H1 (cell line): ENCODE measurements around the gene NKAPD1. TPM values are rescaled to one million over a fixed set of nuclear protein-coding genes. Genes with fewer than 3 reads are reported as not detected.

Experiments
- CTCF ChIA-PET: fragments of 300-600 bp; sonication (Branson Sonifier 250); formaldehyde crosslinking; loops from one replicate; lab custom pipeline; 2021; ENCODE audit not compliant: partially characterized antibody; lab: Charles Lee
- POLR2A ChIA-PET: fragments of 300-600 bp; sonication (Branson Sonifier 250); formaldehyde crosslinking; loops from one replicate; lab custom pipeline; 2021; ENCODE audit warnings: inconsistent platforms; ENCODE audit not compliant: partially characterized antibody; lab: Charles Lee
- DNase-seq, 2 experiments: peaks; one replicate each; pipeline versions ENCODE4 v3.0.0 to v3.0.0-alpha.2; 2010 to 2022; ENCODE audit warnings: low spot score in 2 of 2, low read depth in 1 of 2, mixed read lengths in 1 of 2
- FAIRE-seq: peaks from 2 replicates; lab custom pipeline; 2011; peaks lifted over from hg19 to GRCh38; lab: Jason Lieb, UNC
- H2AFZ ChIP-seq: 2 replicates; pipeline ENCODE4 v1.8.1; 2012; ENCODE audit warnings: low read length, inconsistent platforms
- H2AK5ac ChIP-seq: 2 replicates; pipeline ENCODE4 v1.6.1; 2013; ENCODE audit warnings: low read depth, low read length
- H2BK120ac ChIP-seq: replicated peaks from 2 replicates; pipeline ENCODE3; 2013; ENCODE audit warnings: low read depth, low read length, inconsistent platforms
- H2BK12ac ChIP-seq: 2 replicates; pipeline ENCODE4 v1.6.1; 2013; ENCODE audit warnings: low read depth, low read length
- H2BK15ac ChIP-seq: 2 replicates; pipeline ENCODE4 v1.6.1; 2013; ENCODE audit warnings: low read length
- H2BK20ac ChIP-seq: 2 replicates; pipeline ENCODE4 v1.6.1; 2013; ENCODE audit warnings: low read length
- H2BK5ac ChIP-seq: 2 replicates; pipeline ENCODE4 v1.6.1; 2013; ENCODE audit warnings: low read depth, low read length
- H3K14ac ChIP-seq: 2 replicates; pipeline ENCODE4 v1.6.1; 2013; ENCODE audit warnings: inconsistent platforms; ENCODE audit not compliant: insufficient read length
- H3K18ac ChIP-seq: 2 replicates; pipeline ENCODE4 v1.6.1; 2013; ENCODE audit warnings: low read length; ENCODE audit errors: extremely low read depth
- H3K23ac ChIP-seq: 2 replicates; pipeline ENCODE4 v1.6.1; 2013; ENCODE audit warnings: inconsistent platforms; ENCODE audit not compliant: insufficient read length
- H3K23me2 ChIP-seq: 2 replicates; pipeline ENCODE4 v1.6.1; 2013; ENCODE audit warnings: low read depth, low read length
- H3K27ac ChIP-seq: 2 replicates; pipeline ENCODE4 v1.6.1; 2011; ENCODE audit warnings: low read depth, low read length, inconsistent platforms
- H3K27me3 ChIP-seq, 4 experiments: replicated peaks in 1 of 4; 1 replicate in 1 of 4; 2 replicates in 3 of 4; pipeline versions ENCODE4 v1.6.1 to v1.8.1; 2011 to 2013; ENCODE audit warnings: low read length in 3 of 4, mild to moderate bottlenecking in 3 of 4, inconsistent platforms in 2 of 4, mixed read lengths in 2 of 4, moderate library complexity in 1 of 4; ENCODE audit not compliant: control insufficient read depth in 3 of 4, insufficient read depth in 3 of 4; ENCODE audit errors: extremely low read depth in 1 of 4
- H3K36me3 ChIP-seq, 4 experiments: 2 replicates each; pipeline versions ENCODE4 v1.6.1 to v1.8.1; 2011 to 2013; ENCODE audit warnings: mild to moderate bottlenecking in 4 of 4, low read length in 3 of 4, moderate library complexity in 2 of 4, control low read depth in 1 of 4, inconsistent platforms in 1 of 4; ENCODE audit not compliant: insufficient read depth in 4 of 4, control insufficient read depth in 2 of 4
- H3K4ac ChIP-seq: replicated peaks from 2 replicates; pipeline ENCODE3; 2013; ENCODE audit warnings: low read length, low read depth, mixed read lengths, inconsistent platforms; ENCODE audit not compliant: insufficient read length
- H3K4me1 ChIP-seq, 4 experiments: replicated peaks in 1 of 4; 1 replicate in 1 of 4; 2 replicates in 3 of 4; pipeline versions ENCODE4 v1.6.1 to v1.8.1; 2011 to 2013; ENCODE audit warnings: low read length in 3 of 4, inconsistent platforms in 2 of 4, mixed read lengths in 1 of 4; ENCODE audit not compliant: insufficient read depth in 4 of 4, control insufficient read depth in 3 of 4
- H3K4me2 ChIP-seq, 2 experiments: 2 replicates each; pipeline versions ENCODE4 v1.6.1 to v1.8.1; 2011 to 2013; ENCODE audit warnings: low read depth in 2 of 2, low read length in 2 of 2, control low read depth in 1 of 2, inconsistent platforms in 1 of 2, mild to moderate bottlenecking in 1 of 2; ENCODE audit not compliant: insufficient read depth in 1 of 2
- H3K4me3 ChIP-seq, 4 experiments: fragments of 200-600, 300-600 bp in 1 of 4; sonication (generic), shearing (Covaris generic), sonication (Bioruptor Twin) in 1 of 4; 2 replicates each; pipeline versions ENCODE4 v1.5.1 to v1.8.1; 2011 to 2016; ENCODE audit warnings: low read length in 4 of 4, low read depth in 3 of 4, control low read depth in 2 of 4, inconsistent platforms in 2 of 4, mild to moderate bottlenecking in 2 of 4, mixed read lengths in 1 of 4, moderate library complexity in 1 of 4; ENCODE audit not compliant: insufficient read depth in 2 of 4; ENCODE audit errors: extremely low read depth in 1 of 4
- H3K56ac ChIP-seq: replicated peaks from 2 replicates; pipeline ENCODE3; 2013; ENCODE audit warnings: low read depth, mild to moderate bottlenecking, mixed read lengths, low read length, inconsistent platforms; ENCODE audit not compliant: insufficient read length
- H3K79me1 ChIP-seq: 2 replicates; pipeline ENCODE4 v1.6.1; 2013; ENCODE audit warnings: low read depth, low read length, control low read depth
- H3K79me2 ChIP-seq, 2 experiments: 2 replicates each; pipeline versions ENCODE4 v1.6.1 to v1.8.1; 2012 to 2013; ENCODE audit warnings: low read length in 2 of 2, mild to moderate bottlenecking in 2 of 2, inconsistent platforms in 1 of 2; ENCODE audit not compliant: insufficient read depth in 2 of 2, control insufficient read depth in 1 of 2
- H3K9ac ChIP-seq, 4 experiments: replicated peaks in 1 of 4; 1 replicate in 1 of 4; 2 replicates in 3 of 4; pipeline versions ENCODE4 v1.6.1 to v1.8.1; 2011 to 2013; ENCODE audit warnings: low read depth in 3 of 4, low read length in 3 of 4, control low read depth in 2 of 4, mild to moderate bottlenecking in 2 of 4, moderate library complexity in 2 of 4, inconsistent platforms in 1 of 4; ENCODE audit errors: extremely low read depth in 1 of 4
- H3K9me3 ChIP-seq, 2 experiments: 2 replicates each; pipeline versions ENCODE4 v1.6.1 to v1.8.1; 2012 to 2013; ENCODE audit warnings: mild to moderate bottlenecking in 2 of 2, moderate library complexity in 2 of 2, control low read depth in 1 of 2, inconsistent platforms in 1 of 2, low read depth in 1 of 2, low read length in 1 of 2, mixed read lengths in 1 of 2; ENCODE audit not compliant: insufficient read depth in 2 of 2
- H4K20me1 ChIP-seq, 2 experiments: replicated peaks in 1 of 2; 2 replicates each; pipeline versions ENCODE3 to v1.8.1; 2011 to 2013; ENCODE audit warnings: inconsistent platforms in 2 of 2, low read length in 2 of 2, mild to moderate bottlenecking in 1 of 2; ENCODE audit not compliant: insufficient read depth in 2 of 2, control insufficient read depth in 1 of 2
- H4K5ac ChIP-seq: 2 replicates; pipeline ENCODE4 v1.6.1; 2013; ENCODE audit warnings: low read length, low read depth, mixed read lengths, inconsistent platforms; ENCODE audit not compliant: insufficient read length
- H4K8ac ChIP-seq: 2 replicates; pipeline ENCODE4 v1.8.0; 2013; ENCODE audit warnings: mild to moderate bottlenecking, moderate library complexity, low read length, inconsistent platforms; ENCODE audit not compliant: insufficient read depth; ENCODE audit errors: extremely low read depth
- H4K91ac ChIP-seq: replicated peaks from 2 replicates; pipeline ENCODE3; 2013; ENCODE audit warnings: low read length, mixed read lengths, inconsistent platforms; ENCODE audit not compliant: insufficient read length
- ATF2 ChIP-seq: IDR thresholded peaks from 2 replicates; pipeline ENCODE4 v1.6.1; 2012; ENCODE audit warnings: low read length, inconsistent platforms
- BACH1 ChIP-seq: IDR thresholded peaks from 2 replicates; pipeline ENCODE4 v1.6.1; 2012; ENCODE audit warnings: low read length, improper control_type of control experiment
- CBX8 ChIP-seq: fragments of 300-800, 300-1000 bp; sonication (generic); IDR thresholded peaks from 2 replicates; pipeline ENCODE4 v1.7.1; 2016; ENCODE audit warnings: low read depth, low read length, borderline replicate concordance
- CREB1 ChIP-seq: IDR thresholded peaks from 2 replicates; pipeline ENCODE4 v1.6.1; 2012; ENCODE audit warnings: inconsistent platforms
- EP300 ChIP-seq, 2 experiments: IDR thresholded peaks; 1 replicate in 1 of 2; 2 replicates in 1 of 2; pipeline ENCODE4 v1.6.1; 2011 to 2012; ENCODE audit warnings: low read depth in 2 of 2, low read length in 2 of 2, mild to moderate bottlenecking in 2 of 2, borderline replicate concordance in 1 of 2, inconsistent platforms in 1 of 2, moderate library complexity in 1 of 2
- KDM1A ChIP-seq: fragments of 200-600, 300-600 bp; sonication (generic); IDR thresholded peaks from 2 replicates; pipeline ENCODE4 v1.7.1; 2016; ENCODE audit warnings: mild to moderate bottlenecking, low read length, borderline replicate concordance
- RAD21 ChIP-seq, 2 experiments: IDR thresholded peaks in 1 of 2; conservative IDR thresholded peaks in 1 of 2; 2 replicates each; pipeline ENCODE4 v1.6.1; 2011; ENCODE audit warnings: low read depth in 2 of 2, low read length in 2 of 2, improper control_type of control experiment in 1 of 2, inconsistent platforms in 1 of 2, mild to moderate bottlenecking in 1 of 2, moderate library complexity in 1 of 2
- SIX5 ChIP-seq: IDR thresholded peaks from 2 replicates; pipeline ENCODE4 v1.6.1; 2011; ENCODE audit warnings: mild to moderate bottlenecking, low read depth, low read length
- SP1 ChIP-seq: IDR thresholded peaks from 2 replicates; pipeline ENCODE4 v1.6.1; 2011; ENCODE audit warnings: low read depth, low read length
- TAF1 ChIP-seq: IDR thresholded peaks from 2 replicates; pipeline ENCODE4 v1.6.1; 2011; ENCODE audit warnings: mild to moderate bottlenecking, low read depth, low read length
- TAF7 ChIP-seq: optimal IDR thresholded peaks from 2 replicates; pipeline ENCODE3; 2011; ENCODE audit warnings: low read depth, mild to moderate bottlenecking, inconsistent platforms, low read length, moderate library complexity, borderline replicate concordance
- WGBS, 2 experiments: shearing (Covaris generic) in 1 of 2; methylation state at CpG; one replicate each; pipeline versions ENCODE4 v1.1.6 to v1.1.7; 2013 to 2015; ENCODE audit warnings: low lambda C conversion rate in 2 of 2, mixed read lengths in 2 of 2, inconsistent platforms in 1 of 2, low coverage in 1 of 2, missing lambda C conversion rate in 1 of 2; ENCODE audit not compliant: insufficient replicate concordance in 2 of 2, insufficient coverage in 1 of 2, insufficient read length in 1 of 2; ENCODE audit errors: extremely low coverage in 1 of 2, missing lambda C conversion rate in 1 of 2; 5-methylcytosine and 5-hydroxymethylcytosine counted together
- polyA plus RNA-seq, 7 experiments: library from polyadenylated mRNA; depleted of rRNA in 3 of 7; stranded (reverse) in 5 of 7; unstranded in 2 of 7; fragments of >200 nt in 5 of 7; fragments of 200-250 nt in 2 of 7; gene quantifications; 1 replicate in 5 of 7; 2 replicates in 1 of 7; 4 replicates in 1 of 7; pipeline versions ENCODE4 v1.2.1 to v1.2.3, GENCODE V29; 2011 to 2013; ENCODE audit warnings: missing spikeins in 2 of 7, mixed read lengths in 2 of 7
- total RNA-seq: library from RNA; stranded (reverse); fragmentation: NEBNext Ultra II Directional; extraction: Animal tissue kit (Norgen Biotek cat#: 25700); gene quantifications from 2 replicates; pipeline ENCODE4 v1.2.1, GENCODE V29; 2021

The NKAPD1 gene
- total and polyA plus RNA-seq, 2 of the 8 experiments (the other 6 are each of a cell fraction or from before 2014, with no cell fraction given) = 6.7 to 16.7 TPM

DNA sequence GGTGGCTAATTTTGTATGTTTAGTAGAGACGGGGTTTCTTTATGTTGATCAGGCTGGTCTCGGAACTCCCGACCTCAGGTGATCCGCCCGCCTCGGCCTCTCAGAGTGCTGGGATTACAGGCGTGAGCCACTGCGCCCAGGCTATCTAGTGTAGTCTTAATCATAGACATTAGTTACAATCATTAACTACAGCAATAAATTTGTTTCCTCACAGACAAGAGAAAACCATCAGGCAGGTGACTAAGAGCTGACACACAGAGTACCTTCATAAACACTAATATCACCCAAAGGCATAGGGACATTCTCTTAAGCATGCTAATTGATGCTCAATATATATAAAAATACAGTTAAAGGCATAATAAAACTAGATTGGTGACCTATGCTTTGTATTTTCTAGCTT is 32.0 kb downstream of the NKAPD1 start:
- H4K91ac ChIP-seq = no peak overlapping the region
- H2AFZ ChIP-seq = no peak overlapping the region
- no peak overlapping the region for H2BK120ac ChIP-seq
- H2BK12ac ChIP-seq = no peak overlapping the region
- no peaks in the 10 kb centered on the region for H3K79me2 ChIP-seq
- no peak overlapping the region for H2AK5ac ChIP-seq
- H3K4me2 ChIP-seq = no peak overlapping the region
- H3K18ac ChIP-seq = no peak overlapping the region
- H3K23ac ChIP-seq = no peak overlapping the region
- H4K8ac ChIP-seq = no peak overlapping the region
- H3K36me3 ChIP-seq = no peaks in the 10 kb centered on the region
- no peak for DNase-seq
- H3K56ac ChIP-seq = no peak overlapping the region
- H2BK20ac ChIP-seq = no peak overlapping the region
- no peak for FAIRE-seq
- H3K23me2 ChIP-seq = no peaks in the 10 kb centered on the region
- H2BK15ac ChIP-seq = no peak overlapping the region
- no peak overlapping the region for H3K14ac ChIP-seq
- CTCF ChIA-PET = interaction anchor here (1.5 to 12.8 kb wide), 2 partner anchors 8 to 9 kb away, joined by 4 to 104 read pairs; no protein-coding TSS in a partner anchor
- no peak overlapping the region for H3K9ac ChIP-seq
- H3K4me1 ChIP-seq = no peaks in the 10 kb centered on the region
- 94% methylated on average over 8 of the region's 8 CpGs; no CpG with 5 or more reads in 1 of the 2 experiments for WGBS, 2 experiments
- H3K4ac ChIP-seq = no peak overlapping the region
- no peak overlapping the region for H4K5ac ChIP-seq
- H3K4me3 ChIP-seq = no peak overlapping the region
- H3K9me3 ChIP-seq = no peaks in the 10 kb centered on the region
- no peaks in the 10 kb centered on the region for H4K20me1 ChIP-seq
- POLR2A ChIA-PET = interaction anchor here (1.0 to 2.1 kb wide), 3 partner anchors 9 to 19 kb away, joined by 3 to 4 read pairs (median 4); partner anchors contain the start of genes SDHD and TIMM8B
- H2BK5ac ChIP-seq = no peak overlapping the region
- no peak overlapping the region for H3K27ac ChIP-seq
- H3K27me3 ChIP-seq = no peaks in the 10 kb centered on the region
- H3K79me1 ChIP-seq = no peaks in the 10 kb centered on the region
- TF ChIP-seq TAF1 (no peak), KDM1A (no peak), SIX5 (no peak), RAD21 (IDR thresholded peaks at IDR 0.05 in 1 of 2, conservative IDR thresholded peaks at IDR 0.05 in 1 of 2; ENCODE audit: low read depth in 2 of 2, low read length in 2 of 2) (no peak), TAF7 (no peak), CREB1 (no peak), ATF2 (no peak), SP1 (no peak), EP300 (IDR thresholded peaks at IDR 0.05; ENCODE audit: borderline replicate concordance in 1 of 2, low read depth in 2 of 2, low read length in 2 of 2) (no peak), BACH1 (no peak), CBX8 (no peak)
